SK-N-SH (cell line): ENCODE measurements around the gene P2RY8. TPM values are rescaled to one million over a fixed set of nuclear protein-coding genes. Genes with fewer than 3 reads are reported as not detected.
"Not testable (repeated sequence)": the region's sequence is repeated elsewhere in the genome, so short reads cannot be mapped to it uniquely, and the experiment has no call there.

Source experiments
- CTCF ChIA-PET: fragments of 300-600, 350-600 bp; formaldehyde crosslinking; extraction: SDS; loops from one replicate; lab custom pipeline; 2021; lab: Yijun Ruan, JAX
- POLR2A ChIA-PET: fragments of 350-600 bp; sonication (Branson Sonifier 250); formaldehyde crosslinking; extraction: SDS; loops from one replicate; lab custom pipeline; 2020; ENCODE audit warnings: antibody characterized with exemption, inconsistent platforms; lab: Yijun Ruan, JAX
- DNase-seq: peaks from one replicate; pipeline ENCODE4 v3.0.0; 2012
- H2AFZ ChIP-seq: fragments of 200-600 bp; sonication (generic); 2 replicates; pipeline ENCODE4 v1.8.1; 2016; ENCODE audit warnings: antibody characterized with exemption, mild to moderate bottlenecking, low read depth
- H3F3A ChIP-seq: fragments of 200-600 bp; sonication (generic); replicated peaks from 2 replicates; pipeline ENCODE3; 2016; ENCODE audit warnings: antibody characterized with exemption, mild to moderate bottlenecking; ENCODE audit not compliant: insufficient read depth
- H3K27ac ChIP-seq, 2 experiments: fragments of 200-500 bp in 1 of 2; fragments of 200-600 bp in 1 of 2; sonication (Bioruptor generic) in 1 of 2; sonication (generic), shearing (Covaris generic) in 1 of 2; 2 replicates each; pipeline versions ENCODE4 v1.5.1 to v1.6.1; 2014 to 2016; ENCODE audit warnings: low read depth in 2 of 2, inconsistent platforms in 1 of 2, low read length in 1 of 2, mild to moderate bottlenecking in 1 of 2, mixed read lengths in 1 of 2
- H3K27me3 ChIP-seq: fragments of 200-600 bp; sonication (generic), shearing (Covaris generic); 2 replicates; pipeline ENCODE4 v1.6.1; 2016; ENCODE audit warnings: mixed run types; ENCODE audit not compliant: insufficient read depth
- H3K36me3 ChIP-seq, 2 experiments: fragments of 200-500 bp in 1 of 2; fragments of 200-600 bp in 1 of 2; sonication (Bioruptor generic) in 1 of 2; sonication (generic) in 1 of 2; replicated peaks in 1 of 2; 2 replicates each; pipeline versions ENCODE3 to v1.5.1; 2014 to 2016; ENCODE audit warnings: low read length in 1 of 2, mild to moderate bottlenecking in 1 of 2; ENCODE audit not compliant: insufficient read depth in 2 of 2, control insufficient read depth in 1 of 2
- H3K4me1 ChIP-seq, 2 experiments: fragments of 200-500 bp in 1 of 2; fragments of 200-600 bp in 1 of 2; sonication (Bioruptor generic) in 1 of 2; sonication (generic), shearing (Covaris generic) in 1 of 2; 2 replicates each; pipeline versions ENCODE4 v1.5.1 to v1.6.1; 2014 to 2016; ENCODE audit warnings: low read depth in 1 of 2, low read length in 1 of 2, mixed run types in 1 of 2; ENCODE audit not compliant: insufficient read depth in 2 of 2, control insufficient read depth in 1 of 2
- H3K4me2 ChIP-seq: fragments of 200-600 bp; sonication (generic), shearing (Covaris generic); 2 replicates; pipeline ENCODE4 v1.6.1; 2017; ENCODE audit warnings: mixed run types
- H3K4me3 ChIP-seq, 2 experiments: fragments of 200-500 bp in 1 of 2; fragments of 200-600 bp in 1 of 2; sonication (Bioruptor generic) in 1 of 2; sonication (generic), shearing (Covaris generic) in 1 of 2; 2 replicates each; pipeline versions ENCODE4 v1.5.1 to v1.8.1; 2014 to 2016; ENCODE audit warnings: low read depth in 2 of 2, inconsistent platforms in 1 of 2, low read length in 1 of 2, mild to moderate bottlenecking in 1 of 2, mixed read lengths in 1 of 2, moderate library complexity in 1 of 2
- H3K79me2 ChIP-seq: fragments of 200-600 bp; sonication (generic); 2 replicates; pipeline ENCODE4 v1.8.1; 2017; ENCODE audit warnings: mild to moderate bottlenecking; ENCODE audit not compliant: insufficient read depth
- H3K9ac ChIP-seq: fragments of 200-600 bp; sonication (generic); 2 replicates; pipeline ENCODE4 v1.6.1; 2017; ENCODE audit warnings: mixed run types
- H3K9me2 ChIP-seq: fragments of 200-600 bp; sonication (generic); 2 replicates; pipeline ENCODE4 v1.6.1; 2017; ENCODE audit warnings: mixed run types
- H3K9me3 ChIP-seq: fragments of 200-600 bp; sonication (generic); 2 replicates; pipeline ENCODE4 v1.6.1; 2017; ENCODE audit warnings: mixed run types, mild to moderate bottlenecking, moderate library complexity
- H4K20me1 ChIP-seq: fragments of 200-600 bp; sonication (generic); 2 replicates; pipeline ENCODE4 v1.6.1; 2017; ENCODE audit warnings: mild to moderate bottlenecking, mixed run types; ENCODE audit not compliant: insufficient read depth
- CTCF ChIP-seq: fragments of 200-600 bp; sonication (generic); IDR thresholded peaks from 2 replicates; pipeline ENCODE4 v1.6.1; 2017; ENCODE audit warnings: antibody characterized with exemption, mild to moderate bottlenecking, moderate library complexity
- ELF1 ChIP-seq: IDR thresholded peaks from 2 replicates; pipeline ENCODE4 v1.4.0; 2012
- EP300 ChIP-seq, 2 experiments: IDR thresholded peaks; 2 replicates each; pipeline versions ENCODE4 v1.4.0 to v1.6.1; 2012; ENCODE audit warnings: borderline replicate concordance in 1 of 2, low read depth in 1 of 2, low read length in 1 of 2
- FOSL2 ChIP-seq: IDR thresholded peaks from 2 replicates; pipeline ENCODE4 v1.4.0; 2012; ENCODE audit warnings: low read depth, mild to moderate bottlenecking, moderate library complexity, borderline replicate concordance
- IRF3 ChIP-seq: fragments of 150-350 bp; IDR thresholded peaks from 2 replicates; pipeline ENCODE4 v1.6.1; 2016; ENCODE audit warnings: mild to moderate bottlenecking, low read depth, low read length
- JUND ChIP-seq: IDR thresholded peaks from 2 replicates; pipeline ENCODE4 v1.4.0; 2012
- MEF2A ChIP-seq: IDR thresholded peaks from 2 replicates; pipeline ENCODE4 v1.4.0; 2012; ENCODE audit warnings: low read depth, borderline replicate concordance
- NFIC ChIP-seq: IDR thresholded peaks from 2 replicates; pipeline ENCODE4 v1.4.0; 2012; ENCODE audit warnings: borderline replicate concordance
- RFX5 ChIP-seq: IDR thresholded peaks from 2 replicates; pipeline ENCODE4 v1.6.1; 2012; ENCODE audit warnings: mild to moderate bottlenecking, improper control_type of control experiment, low read length
- RXRA ChIP-seq: IDR thresholded peaks from 2 replicates; pipeline ENCODE4 v1.4.0; 2012; ENCODE audit warnings: low read depth, mild to moderate bottlenecking, borderline replicate concordance
- TAF1 ChIP-seq: IDR thresholded peaks from 2 replicates; pipeline ENCODE4 v1.6.1; 2012; ENCODE audit warnings: low read depth, mild to moderate bottlenecking, low read length, moderate library complexity, borderline replicate concordance
- TCF12 ChIP-seq: IDR thresholded peaks from 2 replicates; pipeline ENCODE4 v1.4.0; 2012
- YY1 ChIP-seq: IDR thresholded peaks from 2 replicates; pipeline ENCODE4 v1.4.0; 2012; ENCODE audit warnings: low read depth, mild to moderate bottlenecking
- WGBS: methylation state at CpG from one replicate; pipeline ENCODE4 v1.1.6; 2017; ENCODE audit warnings: low lambda C conversion rate; 5-methylcytosine and 5-hydroxymethylcytosine counted together
- polyA plus RNA-seq, 3 experiments: library from polyadenylated mRNA; depleted of rRNA; stranded (reverse); fragments of >200 nt; gene quantifications; 2 replicates each; pipeline ENCODE4 v1.2.3, GENCODE V29; 2012

The P2RY8 gene
- polyA plus RNA-seq, 1 of the 3 experiments (the other 2 are of a cell fraction), result 0.08 TPM

GRCh38 chrX:1483843-1484637 lies 52.9 kb downstream of the P2RY8 start:
- no peak for DNase-seq
- POLR2A ChIA-PET, result no interaction called here
- CTCF ChIA-PET, result no interaction called here

GRCh38 chrX:1482530-1482928 lies 54.5 kb downstream of the P2RY8 start:
- H3K4me1 ChIP-seq, CTCF ChIA-PET, H3K4me2 ChIP-seq, H2AFZ ChIP-seq, H3K36me3 ChIP-seq, H4K20me1 ChIP-seq, H3K27ac ChIP-seq, DNase-seq, H3K9me2 ChIP-seq, H3K4me3 ChIP-seq, H3K9me3 ChIP-seq, H3F3A ChIP-seq, H3K27me3 ChIP-seq, POLR2A ChIA-PET, H3K9ac ChIP-seq, H3K79me2 ChIP-seq: not testable (repeated sequence)
- 50% methylated on average over 1 of the region's 2 CpGs for WGBS

More at GRCh38 chrX:1483843-1484637, 52.9 kb downstream of the P2RY8 start:
- Histone ChIP-seq H3K4me3 (no peak overlapping the region), H2AFZ (no peak overlapping the region), H3K4me1 (no peaks in the 10 kb centered on the region), H3K36me3 (no peaks in the 10 kb centered on the region), H3F3A (peaks cover 1% of the 10 kb centered on the region), H4K20me1 (no peaks in the 10 kb centered on the region), H3K79me2 (no peaks in the 10 kb centered on the region), H3K9ac (no peak overlapping the region), H3K4me2 (no peak overlapping the region), H3K27ac (no peak overlapping the region), H3K27me3 (peaks cover 12% of the 10 kb centered on the region; the same call in 1 of the 2 replicates), H3K9me3 (no peaks in the 10 kb centered on the region), H3K9me2 (no peaks in the 10 kb centered on the region)
- TF ChIP-seq FOSL2 (no peak), JUND (no peak), IRF3 (no peak), NFIC (no peak), YY1 (no peak), MEF2A (no peak), ELF1 (no peak), TAF1 (no peak), TCF12 (no peak), CTCF (no peak), RFX5 (no peak), EP300 (IDR thresholded peaks at IDR 0.05; ENCODE audit: borderline replicate concordance in 1 of 2, low read depth in 1 of 2, low read length in 1 of 2) (no peak), RXRA (no peak)
- WGBS, result 59% methylated on average over 15 of the region's 15 CpGs
